GM18861 (cell line): ENCODE measurements around the gene TENM4.

Source experiments
- ATAC-seq: cut with Tn5 transposase; IDR thresholded peaks from one replicate; pipeline ENCODE4 v1.9.1; 2021; ENCODE audit not compliant: unreplicated experiment

Gene TENM4

DNA sequence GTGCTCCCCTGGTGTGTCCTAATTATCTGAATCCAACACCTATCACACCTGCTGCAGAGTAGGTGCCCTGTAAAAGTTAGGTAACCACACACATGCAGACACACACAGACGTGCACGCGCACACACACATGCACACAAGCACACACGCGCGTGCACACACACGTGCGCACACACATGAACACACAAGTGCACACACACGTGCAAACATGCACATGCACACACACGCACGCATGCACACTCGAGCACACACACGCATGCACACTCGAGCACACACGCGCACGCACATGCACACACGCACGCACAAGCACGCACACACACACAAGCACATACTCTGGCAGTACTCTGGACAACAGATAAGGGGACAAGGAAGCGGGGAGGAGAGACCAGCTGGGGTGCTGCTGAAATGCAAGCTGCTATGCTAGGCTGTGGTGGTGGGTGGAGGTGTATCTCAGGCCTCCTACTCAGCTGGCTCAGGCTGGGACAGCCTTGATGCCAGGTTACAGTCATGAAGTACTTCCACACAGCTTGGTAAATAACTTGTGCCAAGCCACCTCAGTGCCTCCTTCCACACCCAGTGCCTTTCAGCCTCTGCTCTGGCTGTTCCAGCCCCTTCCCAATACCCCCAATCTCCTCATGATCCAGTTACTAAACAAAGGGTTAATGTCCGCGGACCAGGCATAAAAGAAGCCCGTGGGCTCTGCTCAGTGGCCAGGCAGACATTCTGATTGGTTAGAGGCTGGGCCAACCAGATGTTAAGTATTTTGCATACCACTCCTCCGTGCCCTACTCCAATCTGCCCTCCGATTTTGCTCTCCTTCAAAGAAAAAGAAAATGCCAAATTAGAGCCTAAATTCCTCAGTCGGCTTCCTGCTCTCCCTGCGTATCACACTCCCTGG, 374.1 kb downstream of the TENM4 start:
- ATAC-seq: no peak

GRCh38 chr11:79062814-79063762, 377.7 kb downstream of the TENM4 start:
- no peak for ATAC-seq

GRCh38 chr11:79060081-79060953, 380.5 kb downstream of the TENM4 start:
- ATAC-seq: no peak

DNA sequence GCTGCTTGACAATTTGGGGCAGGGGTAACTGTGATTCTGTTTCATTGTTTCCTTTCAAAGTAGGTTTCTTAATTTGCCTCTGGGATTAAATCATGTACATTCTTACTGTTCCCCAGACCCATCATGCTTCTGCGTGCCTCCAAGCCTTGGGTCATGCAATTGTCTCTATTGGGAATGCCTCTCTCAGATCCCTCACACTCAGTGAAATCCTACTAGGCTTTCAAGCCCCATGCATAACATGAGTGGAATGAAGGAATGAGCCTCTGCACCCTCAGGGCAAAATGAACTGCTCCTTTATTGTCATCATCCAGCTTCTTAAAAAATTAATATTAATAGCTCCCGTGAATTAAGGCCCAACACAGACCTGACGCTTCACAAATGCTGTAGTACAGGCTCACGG, 381.7 kb downstream of the TENM4 start:
- ATAC-seq: no peak

DNA sequence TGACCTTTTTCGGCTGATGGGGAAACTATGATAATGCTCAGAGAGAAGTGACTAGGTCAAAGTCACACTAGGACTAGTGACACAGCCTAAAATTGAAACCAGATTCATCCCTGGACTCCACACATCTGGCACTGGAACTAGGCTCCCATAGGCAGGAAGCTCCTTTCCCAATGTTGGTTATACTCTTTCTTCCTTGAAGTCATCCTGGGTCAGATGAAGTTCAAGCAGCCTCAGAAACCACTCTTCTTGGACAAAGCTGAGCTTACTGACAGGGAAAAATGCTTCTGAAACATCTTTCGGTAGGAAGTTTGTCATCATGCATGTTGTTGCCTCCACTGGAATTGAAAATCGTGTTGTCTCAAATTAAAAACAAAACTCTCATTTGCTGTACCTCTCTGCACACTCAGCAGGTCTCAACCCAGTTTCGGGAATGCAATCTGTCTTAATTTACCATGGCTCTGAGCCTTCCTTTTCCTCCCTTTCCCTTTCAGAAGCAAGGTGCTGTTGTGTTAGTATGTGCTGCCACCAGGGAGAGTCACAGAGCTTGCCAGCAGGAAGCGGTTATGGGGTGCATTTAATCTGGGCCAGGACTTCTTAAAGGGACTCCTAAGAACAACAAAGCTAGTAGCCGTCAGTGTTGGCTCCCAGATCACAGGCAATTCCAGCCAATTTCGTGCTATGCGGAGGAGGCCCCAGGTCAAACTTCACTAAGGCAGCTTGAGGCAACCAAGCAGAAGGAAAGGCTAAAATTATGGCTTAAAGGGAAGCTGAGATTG, 384.8 kb downstream of the TENM4 start:
- no peak for ATAC-seq

- ATAC-seq: no peak
Observed at GRCh38 chr11:79054636-79055035, 386.2 kb downstream of the TENM4 start.

DNA sequence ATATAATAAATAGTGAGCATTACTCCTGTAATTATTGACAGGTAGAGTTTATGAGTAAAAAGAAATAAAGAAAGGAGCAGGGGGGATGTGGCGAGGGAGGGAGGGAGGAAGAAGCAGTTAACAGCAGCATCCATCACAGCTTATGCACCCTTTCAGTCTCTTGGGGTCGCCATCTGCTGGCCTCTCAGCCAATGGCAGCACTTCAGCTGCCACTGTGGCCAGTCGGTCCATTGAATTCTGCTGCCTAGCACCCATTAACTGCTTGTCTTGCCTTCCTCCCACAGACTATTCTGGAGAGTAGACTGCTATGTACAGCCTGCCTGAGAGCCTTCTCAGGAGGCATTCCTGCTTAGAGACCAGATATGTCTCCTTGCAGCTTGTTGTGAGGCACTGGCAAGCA, 388.3 kb downstream of the TENM4 start:
- ATAC-seq: no peak

- no peak for ATAC-seq
Observed at GRCh38 chr11:79050786-79051185, 390.0 kb downstream of the TENM4 start.

- no peak for ATAC-seq
Observed at GRCh38 chr11:79049741-79050179, 391.1 kb downstream of the TENM4 start.

- ATAC-seq: no peak
Observed at GRCh38 chr11:79047980-79048379, 392.9 kb downstream of the TENM4 start.

- ATAC-seq: no peak
Observed at GRCh38 chr11:79047321-79047720, 393.5 kb downstream of the TENM4 start.

- ATAC-seq: no peak
Observed at GRCh38 chr11:79046366-79046765, 394.5 kb downstream of the TENM4 start.

DNA sequence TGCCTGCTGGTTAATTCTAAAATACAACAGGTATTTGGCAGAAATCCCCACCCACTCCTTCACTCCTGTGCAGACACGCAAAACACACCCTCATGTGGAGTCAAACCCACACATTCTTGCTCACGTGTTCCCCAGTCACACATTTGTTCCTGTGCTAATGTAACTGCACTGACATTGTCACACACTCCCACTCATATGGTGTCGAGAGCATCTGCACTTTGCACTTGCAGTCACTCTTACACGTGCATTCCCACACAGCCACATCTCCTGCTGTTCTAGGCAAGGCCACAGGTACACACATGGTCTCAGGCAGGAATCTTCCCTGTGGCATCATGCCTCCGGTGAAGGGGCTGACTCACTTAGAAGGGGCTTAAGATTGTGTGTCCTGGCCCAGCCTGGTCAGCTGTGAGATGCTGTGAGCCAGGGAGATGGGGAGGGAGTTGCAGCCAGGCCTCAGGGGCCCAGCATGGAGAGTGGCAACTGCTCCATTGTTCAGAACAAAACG, 395.0 kb downstream of the TENM4 start:
- ATAC-seq: no peak

DNA sequence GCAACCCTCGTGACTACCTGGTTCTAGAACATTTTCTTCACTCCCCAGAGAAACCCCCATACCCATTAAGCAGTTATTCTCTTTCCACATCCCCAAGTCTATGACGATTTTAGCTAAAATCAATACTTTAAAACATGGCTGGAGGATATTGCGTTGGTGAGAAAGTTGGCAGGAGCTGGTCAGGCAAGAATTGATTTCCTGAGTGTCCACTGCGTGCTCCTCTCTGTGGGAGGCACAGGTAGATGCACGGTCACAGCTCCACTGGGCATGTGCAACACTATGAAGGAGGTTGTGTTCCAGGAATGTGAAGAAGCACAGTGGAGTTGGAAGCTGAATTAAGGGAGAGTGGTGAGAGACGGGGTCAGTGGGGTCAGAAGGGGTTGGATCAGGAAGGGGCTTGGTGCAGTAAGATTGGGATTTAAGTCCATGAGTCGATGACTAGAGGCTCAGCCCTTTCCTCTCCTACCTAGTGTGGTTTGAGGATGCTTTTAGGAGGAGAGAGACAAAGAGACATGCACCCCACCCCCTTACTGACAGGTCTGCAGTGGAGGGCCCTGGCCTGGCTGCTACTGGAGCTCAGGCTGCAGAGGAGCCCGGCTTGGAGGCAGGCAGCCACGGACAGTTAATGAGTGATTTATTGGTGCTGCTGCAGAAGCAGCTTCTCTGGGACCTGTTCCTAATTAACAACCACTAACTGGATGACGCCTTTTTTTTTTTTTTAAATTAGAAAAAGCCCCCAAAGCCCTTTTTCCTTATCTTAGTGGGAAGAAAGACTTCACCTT, 395.6 kb downstream of the TENM4 start:
- no peak for ATAC-seq

DNA sequence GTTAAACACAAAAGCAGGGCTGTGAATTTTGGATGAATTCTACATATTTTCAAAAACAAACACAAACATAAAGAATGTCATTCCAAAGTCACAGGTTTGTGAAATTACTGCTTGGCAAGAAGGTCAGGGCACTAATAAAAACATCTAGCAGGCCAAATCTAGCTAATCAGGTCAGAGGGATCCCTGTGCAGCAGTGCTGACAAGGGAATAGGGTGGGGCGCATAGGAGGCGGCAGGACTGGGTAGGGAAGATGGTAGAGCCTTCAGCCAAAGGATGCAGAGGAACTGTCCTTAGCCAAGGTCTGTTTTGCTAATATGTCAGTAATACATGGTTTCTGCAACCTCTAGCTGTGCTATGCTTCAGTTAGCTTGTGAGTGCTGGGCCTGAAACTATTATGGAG, 396.6 kb downstream of the TENM4 start:
- ATAC-seq: no peak

- no peak for ATAC-seq
Observed at GRCh38 chr11:79043726-79044125, 397.1 kb downstream of the TENM4 start.

DNA sequence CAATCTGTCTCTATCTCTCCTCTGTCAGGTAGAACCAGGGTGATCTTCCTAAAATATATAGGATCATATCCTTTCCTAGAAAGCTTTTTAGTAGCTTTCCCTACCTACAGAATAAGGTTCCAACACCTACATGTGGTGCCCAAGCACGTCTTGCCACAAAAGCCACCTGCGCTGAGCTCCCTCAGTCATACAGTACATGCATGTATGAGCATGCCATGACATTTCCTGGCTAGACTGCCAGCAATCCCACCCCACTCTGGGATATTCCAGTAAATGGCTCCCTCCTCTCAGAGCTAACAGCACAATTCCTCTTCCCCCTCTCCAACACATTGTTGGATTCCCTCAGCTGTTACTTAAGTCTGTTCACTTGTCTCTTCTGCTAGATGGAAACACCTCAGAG, 398.0 kb downstream of the TENM4 start:
- ATAC-seq: no peak

DNA sequence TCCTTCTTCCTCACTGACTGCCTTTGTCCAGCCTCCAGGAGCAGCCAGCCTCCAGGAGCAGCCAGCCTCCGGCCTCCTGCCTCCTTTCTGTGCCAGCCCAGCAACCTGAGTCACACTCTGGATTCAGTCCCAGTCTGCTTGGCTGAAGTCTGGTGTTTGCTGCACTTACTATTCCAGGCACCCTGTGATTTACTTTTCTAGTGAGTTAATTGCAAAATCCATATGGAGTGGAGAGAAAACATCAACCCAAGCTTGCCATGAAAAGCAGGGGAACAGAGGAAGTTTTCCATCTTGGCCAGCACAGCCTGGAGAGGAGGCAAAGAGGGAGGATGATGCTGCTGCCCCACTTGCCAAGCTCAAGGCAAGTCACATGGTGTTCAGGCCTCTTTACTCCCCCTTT, 400.5 kb downstream of the TENM4 start:
- no peak for ATAC-seq

DNA sequence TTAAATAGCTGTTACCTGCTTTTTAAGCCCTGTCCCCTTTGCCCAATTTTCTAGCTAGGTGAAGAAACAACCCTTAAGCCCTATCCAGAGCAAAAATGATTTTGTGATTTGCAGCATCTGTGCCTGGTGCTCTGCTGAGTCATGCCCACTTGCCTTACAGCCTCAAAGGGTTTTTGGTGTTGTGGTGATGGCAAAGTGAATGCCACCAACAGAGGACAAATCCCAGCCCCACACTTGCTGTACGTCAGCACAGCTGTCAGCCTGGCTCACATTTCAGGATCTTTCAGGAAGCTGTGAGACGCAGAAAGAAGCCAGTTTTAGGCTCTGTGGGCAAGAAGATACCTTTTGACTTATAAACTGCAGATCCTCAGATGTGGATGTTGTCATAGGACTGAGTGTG, 401.7 kb downstream of the TENM4 start:
- ATAC-seq: no peak
